G401 (cell line): Measurements from ENCODE around the gene RFLNA. TPM values are rescaled to one million over a fixed set of nuclear protein-coding genes. Genes with fewer than 3 reads are reported as not detected.
"Not testable (repeated sequence)": the region's sequence is repeated elsewhere in the genome, so short reads cannot be mapped to it uniquely, and the experiment has no call there.

Source experiments
- DNase-seq: peaks from one replicate; pipeline ENCODE4 v3.0.0-alpha.2; 2015; ENCODE audit warnings: low spot score
- in situ Hi-C: cut with HindIII; loops from 2 replicates; pipeline ENCODE4 v1.10.0; 2016; ENCODE audit warnings: low sequenced_read_pairs, mixed read lengths
- total RNA-seq: library from RNA; depleted of rRNA; stranded (reverse); fragments of >200 nt; shearing (Covaris generic); gene quantifications from 2 replicates; pipeline ENCODE4 v1.2.3, GENCODE V29; 2014

Gene RFLNA
- total RNA-seq, 1 experiment from 2014 or later, result 2.3 TPM

GRCh38 chr12:124314766-124315165, 19.9 kb downstream of the RFLNA start:
- in situ Hi-C loops, result no loop called here
- DNase-seq, result no peak

- DNase-seq, result no peak
- in situ Hi-C loops, result no loop called here
Observed at GRCh38 chr12:124315372-124316044, 20.6 kb downstream of the RFLNA start.

GRCh38 chr12:124316257-124316900, 21.5 kb downstream of the RFLNA start:
- in situ Hi-C loops, result no loop called here

GRCh38 chr12:124317400-124317799, 22.5 kb downstream of the RFLNA start:
- in situ Hi-C loops, result no loop called here

More at GRCh38 chr12:124316257-124316900, 21.5 kb downstream of the RFLNA start:
- DNase-seq, result no peak

GRCh38 chr12:124318278-124319020, 23.6 kb downstream of the RFLNA start:
- no peak for DNase-seq
- in situ Hi-C loops, result no loop called here

More at GRCh38 chr12:124317400-124317799, 22.5 kb downstream of the RFLNA start:
- DNase-seq, result no peak

- in situ Hi-C loops, result no loop called here
- DNase-seq, result no peak
Observed at GRCh38 chr12:124319368-124320050, 24.6 kb downstream of the RFLNA start.

GRCh38 chr12:124321040-124321481, 26.2 kb downstream of the RFLNA start:
- in situ Hi-C loops, result no loop called here

GRCh38 chr12:124321556-124322270, 26.8 kb downstream of the RFLNA start:
- in situ Hi-C loops, result no loop called here
- DNase-seq, result no peak

More at GRCh38 chr12:124321040-124321481, 26.2 kb downstream of the RFLNA start:
- DNase-seq, result peak; percentile 51

- in situ Hi-C loops, result no loop called here
- no peak for DNase-seq
Observed at GRCh38 chr12:124322271-124322998, 27.5 kb downstream of the RFLNA start.

- in situ Hi-C loops, DNase-seq: not testable (repeated sequence)
Observed at GRCh38 chr12:124322999-124323328, 28.1 kb downstream of the RFLNA start.

GRCh38 chr12:124323771-124324530, 29.1 kb downstream of the RFLNA start:
- in situ Hi-C loops, result no loop called here
- DNase-seq, result no peak

GRCh38 chr12:124324803-124325705, 30.2 kb downstream of the RFLNA start:
- in situ Hi-C loops, result no loop called here
- no peak for DNase-seq

GRCh38 chr12:124326104-124326503, 31.2 kb downstream of the RFLNA start:
- in situ Hi-C loops, result no loop called here
- no peak for DNase-seq

GRCh38 chr12:124326871-124327270, 32.0 kb downstream of the RFLNA start:
- in situ Hi-C loops, result no loop called here
- DNase-seq, result peak; percentile 46

GRCh38 chr12:124327362-124328043, 32.6 kb downstream of the RFLNA start:
- DNase-seq, result peak; percentile 53
- in situ Hi-C loops, result no loop called here

- in situ Hi-C loops, result no loop called here
Observed at GRCh38 chr12:124328116-124328515, 33.2 kb downstream of the RFLNA start.

More at GRCh38 chr12:124328116-124328515, 33.2 kb downstream of the RFLNA start:
- no peak for DNase-seq
